Chondrocyte (in vitro differentiated cells): ENCODE measurements around the gene KBTBD13. TPM values are rescaled to one million over a fixed set of nuclear protein-coding genes. Genes with fewer than 3 reads are reported as not detected.

Experiments used
- DNase-seq: peaks from one replicate; pipeline ENCODE4 v3.0.0; 2021; ENCODE audit warnings: mixed read lengths, low spot score
- H3K27ac Mint-ChIP-seq: one replicate; pipeline ENCODE4 v1.8.0; 2021; ENCODE audit warnings: mild to moderate bottlenecking, moderate library complexity, mixed read lengths; ENCODE audit not compliant: unreplicated experiment
- H3K27me3 Mint-ChIP-seq: 2 replicates; pipeline ENCODE4 v1.8.0; 2021; ENCODE audit warnings: low read depth, mixed read lengths
- H3K36me3 Mint-ChIP-seq: 2 replicates; pipeline ENCODE4 v1.8.0; 2021; ENCODE audit warnings: low read depth, mixed read lengths
- H3K4me1 Mint-ChIP-seq: 2 replicates; pipeline ENCODE4 v1.8.0; 2021; ENCODE audit warnings: low read depth, mild to moderate bottlenecking, mixed read lengths
- H3K4me3 Mint-ChIP-seq: one replicate; pipeline ENCODE4 v1.8.0; 2021; ENCODE audit warnings: mild to moderate bottlenecking, moderate library complexity, mixed read lengths; ENCODE audit not compliant: unreplicated experiment
- H3K9me3 Mint-ChIP-seq: 2 replicates; pipeline ENCODE4 v1.8.0; 2021; ENCODE audit warnings: low read depth, mixed read lengths
- total RNA-seq: library from RNA; stranded (reverse); gene quantifications from 3 replicates; pipeline ENCODE4 v1.2.1, GENCODE V29; 2021
- TF ChIP-seq, protein P1 (sequence below): fragments of 200-600 bp; sonication (generic); IDR thresholded peaks from 2 replicates; pipeline ENCODE4 v1.5.0; 2021; ENCODE audit warnings: antibody characterized with exemption, mild to moderate bottlenecking, moderate library complexity

KBTBD13 gene
- total RNA-seq, 1 donor from 2014 or later = not detected

DNA sequence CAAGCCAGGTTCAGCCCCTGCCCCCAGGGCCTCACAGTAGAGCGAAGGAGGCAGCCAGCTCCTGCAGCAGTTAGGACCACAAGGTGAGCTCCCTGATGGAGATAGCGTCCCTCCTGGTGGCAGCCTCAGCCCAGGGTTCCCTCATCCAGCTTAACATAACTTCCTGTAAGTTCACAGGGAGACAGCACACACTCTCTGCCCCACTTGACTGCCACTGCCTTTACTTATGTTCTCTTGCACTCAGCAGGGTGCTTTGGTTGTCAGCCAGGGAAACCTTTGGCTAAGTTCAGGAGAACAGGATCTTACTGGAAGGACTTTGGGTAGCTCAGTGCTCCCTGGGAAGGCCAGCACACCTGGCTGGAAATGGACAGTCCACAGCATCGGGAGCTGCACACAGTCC lies 10.9 kb downstream of the KBTBD13 start:
- peaks cover 28% of the 10 kb centered on the region for H3K4me1 Mint-ChIP-seq
- no peak overlapping the region for H3K4me3 Mint-ChIP-seq
- peaks cover 17% of the 10 kb centered on the region for H3K27me3 Mint-ChIP-seq
- TF ChIP-seq, protein P1, sequence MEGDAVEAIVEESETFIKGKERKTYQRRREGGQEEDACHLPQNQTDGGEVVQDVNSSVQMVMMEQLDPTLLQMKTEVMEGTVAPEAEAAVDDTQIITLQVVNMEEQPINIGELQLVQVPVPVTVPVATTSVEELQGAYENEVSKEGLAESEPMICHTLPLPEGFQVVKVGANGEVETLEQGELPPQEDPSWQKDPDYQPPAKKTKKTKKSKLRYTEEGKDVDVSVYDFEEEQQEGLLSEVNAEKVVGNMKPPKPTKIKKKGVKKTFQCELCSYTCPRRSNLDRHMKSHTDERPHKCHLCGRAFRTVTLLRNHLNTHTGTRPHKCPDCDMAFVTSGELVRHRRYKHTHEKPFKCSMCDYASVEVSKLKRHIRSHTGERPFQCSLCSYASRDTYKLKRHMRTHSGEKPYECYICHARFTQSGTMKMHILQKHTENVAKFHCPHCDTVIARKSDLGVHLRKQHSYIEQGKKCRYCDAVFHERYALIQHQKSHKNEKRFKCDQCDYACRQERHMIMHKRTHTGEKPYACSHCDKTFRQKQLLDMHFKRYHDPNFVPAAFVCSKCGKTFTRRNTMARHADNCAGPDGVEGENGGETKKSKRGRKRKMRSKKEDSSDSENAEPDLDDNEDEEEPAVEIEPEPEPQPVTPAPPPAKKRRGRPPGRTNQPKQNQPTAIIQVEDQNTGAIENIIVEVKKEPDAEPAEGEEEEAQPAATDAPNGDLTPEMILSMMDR = no peak
- no peaks in the 10 kb centered on the region for H3K9me3 Mint-ChIP-seq
- H3K27ac Mint-ChIP-seq = no peak overlapping the region
- H3K36me3 Mint-ChIP-seq = no peaks in the 10 kb centered on the region
- no peak for DNase-seq

DNA sequence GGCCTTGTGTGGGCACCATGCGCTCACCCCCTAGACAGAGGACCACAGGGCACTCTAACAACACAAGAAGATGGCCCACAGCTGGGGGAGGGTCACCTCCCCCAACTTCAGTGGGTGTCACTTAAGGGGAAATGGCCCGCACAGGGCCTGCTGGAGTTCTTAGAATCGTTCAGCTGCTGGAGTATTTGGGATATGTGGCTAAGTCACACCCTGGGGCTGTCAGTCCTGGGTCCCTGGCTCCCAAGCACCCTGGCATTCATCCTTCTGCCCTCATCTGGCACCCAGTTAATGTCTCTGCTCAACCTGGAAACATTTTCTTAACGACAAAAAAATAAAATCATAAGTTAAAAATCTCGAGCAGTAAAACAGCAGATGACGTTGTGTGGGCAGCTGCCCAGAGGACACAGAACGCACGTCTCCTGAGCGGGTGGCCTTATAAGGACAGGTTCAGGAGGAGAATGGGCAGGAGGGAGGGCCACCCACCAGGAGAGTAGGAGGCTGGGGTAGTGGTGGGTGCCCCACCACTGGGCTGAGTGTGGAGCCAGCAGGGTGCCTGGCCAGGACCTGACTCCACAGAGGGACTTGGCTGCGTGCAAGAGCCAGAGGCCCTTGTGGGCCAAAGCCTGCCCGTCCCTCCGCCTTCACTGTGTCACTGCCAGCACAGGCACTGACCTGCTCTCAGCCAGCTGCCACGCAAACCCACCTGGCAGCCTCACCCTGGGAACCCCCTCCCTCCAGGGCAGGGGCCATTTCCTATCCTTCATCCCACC lies 11.5 kb downstream of the KBTBD13 start:
- Mint-ChIP-seq H3K27me3 (peaks cover 17% of the 10 kb centered on the region), H3K36me3 (no peaks in the 10 kb centered on the region), H3K4me1 (peaks cover 22% of the 10 kb centered on the region), H3K4me3 (no peak overlapping the region), H3K9me3 (no peaks in the 10 kb centered on the region), H3K27ac (peak overlapping the region; percentile 33)
- no peak for DNase-seq
- TF ChIP-seq, protein P1 = no peak

DNA sequence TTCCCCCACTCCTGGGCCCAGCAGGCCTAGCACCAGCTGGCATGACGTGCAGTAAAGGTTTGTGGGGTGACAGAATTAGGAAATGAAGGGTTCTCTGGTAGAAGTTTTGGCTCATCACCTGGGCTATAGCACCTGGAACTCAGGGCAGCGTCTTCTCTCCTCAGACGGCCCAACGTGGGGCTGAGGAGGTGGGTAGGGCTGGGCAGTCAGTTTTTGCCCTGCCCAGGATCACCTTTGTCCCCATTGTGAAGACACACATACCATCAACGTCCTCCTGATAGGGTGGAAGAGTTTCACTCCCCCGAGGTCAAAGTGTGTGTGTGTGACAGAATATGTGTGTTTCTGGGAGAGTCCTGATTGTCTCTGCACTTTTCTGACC lies 12.1 kb downstream of the KBTBD13 start:
- Mint-ChIP-seq H3K4me3 (no peak overlapping the region), H3K27me3 (peaks cover 17% of the 10 kb centered on the region), H3K36me3 (no peaks in the 10 kb centered on the region), H3K4me1 (peaks cover 18% of the 10 kb centered on the region), H3K9me3 (no peaks in the 10 kb centered on the region), H3K27ac (peak overlapping the region; percentile 22)
- no peak for DNase-seq
- TF ChIP-seq, protein P1 = no peak

- no peak overlapping the region for H3K27ac Mint-ChIP-seq
- no peaks in the 10 kb centered on the region for H3K36me3 Mint-ChIP-seq
- H3K4me3 Mint-ChIP-seq = no peak overlapping the region
- H3K4me1 Mint-ChIP-seq = peaks cover 18% of the 10 kb centered on the region
- DNase-seq = no peak
- TF ChIP-seq, protein P1 = no peak
- H3K27me3 Mint-ChIP-seq = peaks cover 14% of the 10 kb centered on the region
- H3K9me3 Mint-ChIP-seq = no peaks in the 10 kb centered on the region
Measured at GRCh38 chr15:65089206-65089824, 12.8 kb downstream of the KBTBD13 start.

- Mint-ChIP-seq H3K9me3 (no peaks in the 10 kb centered on the region), H3K4me1 (peaks cover 31% of the 10 kb centered on the region), H3K4me3 (no peak overlapping the region), H3K36me3 (no peaks in the 10 kb centered on the region), H3K27me3 (no peaks in the 10 kb centered on the region), H3K27ac (no peak overlapping the region)
- DNase-seq = peak; percentile 27
- TF ChIP-seq, protein P1 = no peak
Measured at GRCh38 chr15:65091946-65092770, 15.6 kb downstream of the KBTBD13 start.
